GM12864 (cell line): Measurements from ENCODE around the gene NUP214.

Source experiments
- DNase-seq: peaks from one replicate; pipeline ENCODE4 v3.0.0-alpha.2; 2011; ENCODE audit warnings: low read depth
- H3K4me3 ChIP-seq: 2 replicates; pipeline ENCODE4 v1.5.1; 2011; ENCODE audit warnings: mild to moderate bottlenecking, low read depth, low read length, control low read depth
- TF ChIP-seq, protein P1 (sequence below): IDR thresholded peaks from 2 replicates; pipeline ENCODE4 v1.5.1; 2011; ENCODE audit warnings: low read depth, mild to moderate bottlenecking, moderate library complexity, low read length, control low read depth, inconsistent platforms; ENCODE audit errors: missing control alignments

The NUP214 gene

DNA sequence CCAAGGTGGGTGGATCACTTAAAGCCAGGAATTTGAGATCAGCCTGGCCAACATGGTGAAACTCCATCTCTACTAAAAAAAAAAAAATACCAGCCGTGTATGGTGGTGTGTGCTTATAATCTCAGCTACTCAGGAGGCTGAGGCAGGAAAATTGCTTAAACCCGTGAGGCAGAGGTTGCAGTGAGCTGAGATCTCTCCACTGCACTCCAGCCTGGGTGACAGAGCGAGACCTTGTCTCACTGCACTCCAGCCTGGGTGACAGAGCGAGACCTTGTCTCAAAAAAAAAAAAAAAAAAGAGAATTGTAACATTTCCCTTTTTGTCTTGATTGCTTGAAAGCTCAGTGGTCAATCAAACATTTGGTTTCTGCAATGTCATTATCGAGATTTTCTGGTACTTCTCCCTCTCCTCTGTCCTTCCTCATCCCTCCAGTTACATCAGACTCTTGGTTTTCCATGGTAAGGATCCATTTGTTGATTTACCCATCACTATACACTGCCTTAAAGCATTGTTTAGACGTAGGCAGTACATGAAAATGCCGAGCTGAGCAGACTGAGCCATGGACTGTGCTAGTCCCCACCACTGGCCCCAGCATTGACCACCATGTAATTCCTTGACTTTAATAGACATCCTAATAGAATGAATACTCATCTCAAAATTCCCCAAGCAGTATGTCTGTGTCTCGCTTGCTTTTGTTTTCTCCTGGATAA, 40.6 kb upstream of the NUP214 start:
- TF ChIP-seq, protein P1, sequence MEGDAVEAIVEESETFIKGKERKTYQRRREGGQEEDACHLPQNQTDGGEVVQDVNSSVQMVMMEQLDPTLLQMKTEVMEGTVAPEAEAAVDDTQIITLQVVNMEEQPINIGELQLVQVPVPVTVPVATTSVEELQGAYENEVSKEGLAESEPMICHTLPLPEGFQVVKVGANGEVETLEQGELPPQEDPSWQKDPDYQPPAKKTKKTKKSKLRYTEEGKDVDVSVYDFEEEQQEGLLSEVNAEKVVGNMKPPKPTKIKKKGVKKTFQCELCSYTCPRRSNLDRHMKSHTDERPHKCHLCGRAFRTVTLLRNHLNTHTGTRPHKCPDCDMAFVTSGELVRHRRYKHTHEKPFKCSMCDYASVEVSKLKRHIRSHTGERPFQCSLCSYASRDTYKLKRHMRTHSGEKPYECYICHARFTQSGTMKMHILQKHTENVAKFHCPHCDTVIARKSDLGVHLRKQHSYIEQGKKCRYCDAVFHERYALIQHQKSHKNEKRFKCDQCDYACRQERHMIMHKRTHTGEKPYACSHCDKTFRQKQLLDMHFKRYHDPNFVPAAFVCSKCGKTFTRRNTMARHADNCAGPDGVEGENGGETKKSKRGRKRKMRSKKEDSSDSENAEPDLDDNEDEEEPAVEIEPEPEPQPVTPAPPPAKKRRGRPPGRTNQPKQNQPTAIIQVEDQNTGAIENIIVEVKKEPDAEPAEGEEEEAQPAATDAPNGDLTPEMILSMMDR: no peak
- H3K4me3 ChIP-seq: no peak overlapping the region
- no peak for DNase-seq

DNA sequence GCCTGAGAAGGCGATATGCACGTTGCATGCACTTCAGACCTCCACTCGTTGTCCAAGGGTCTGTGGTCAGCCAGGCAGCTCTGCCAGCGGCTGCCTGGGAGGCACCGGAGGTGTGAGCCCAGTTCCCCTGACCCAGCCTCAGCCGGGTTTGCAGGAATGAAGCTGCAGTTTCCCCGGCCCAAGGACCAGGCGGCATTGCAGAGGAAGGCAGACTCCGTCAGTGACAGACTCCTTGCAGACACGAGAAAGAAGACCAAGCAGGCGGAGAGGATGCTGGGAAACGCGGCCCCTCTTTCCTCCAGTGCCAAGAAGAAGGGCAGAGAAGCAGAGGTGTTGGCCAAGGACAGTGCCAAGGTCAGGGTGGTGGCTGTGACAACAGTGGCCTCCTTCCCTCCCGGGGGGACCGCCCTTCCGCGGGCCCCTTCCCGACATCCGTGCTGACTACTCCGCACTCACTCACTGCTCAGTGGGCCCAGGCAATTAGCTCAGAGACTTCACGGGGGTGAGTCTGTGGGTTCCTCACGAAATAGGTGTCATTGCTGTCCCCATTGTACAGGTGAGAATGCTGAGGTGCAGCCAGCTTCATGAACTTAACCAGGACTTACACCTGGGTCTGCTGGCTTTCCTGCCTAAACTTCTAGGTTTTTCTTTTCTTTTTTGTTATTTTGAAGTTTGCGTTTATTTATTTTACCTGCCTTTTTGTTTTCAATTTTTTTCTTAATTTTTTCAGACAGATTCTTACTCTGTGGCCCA, 39.8 kb upstream of the NUP214 start:
- TF ChIP-seq, protein P1: no peak
- no peak overlapping the region for H3K4me3 ChIP-seq
- no peak for DNase-seq

DNA sequence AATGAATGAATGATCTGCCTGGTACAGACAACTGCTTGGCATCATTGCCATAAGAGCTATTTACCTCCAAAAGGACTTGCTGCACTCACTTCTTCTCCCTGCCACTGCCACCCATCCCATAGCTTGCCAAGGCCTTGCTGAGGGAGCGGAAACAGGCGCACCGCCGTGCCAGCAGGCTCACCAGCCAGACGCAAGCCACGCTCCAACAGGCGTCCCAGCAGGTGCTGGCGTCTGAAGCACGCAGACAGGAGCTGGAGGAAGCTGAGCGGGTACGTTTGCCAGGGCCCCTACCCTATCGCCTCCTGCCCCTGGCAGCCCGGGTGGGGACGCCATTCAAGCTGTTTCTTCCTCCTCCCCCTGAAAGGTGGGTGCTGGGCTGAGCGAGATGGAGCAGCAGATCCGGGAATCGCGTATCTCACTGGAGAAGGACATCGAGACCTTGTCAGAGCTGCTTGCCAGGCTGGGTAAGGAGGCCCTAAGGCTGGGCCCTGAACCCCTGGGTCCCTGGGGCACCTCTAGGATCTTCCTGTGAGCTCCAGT, 38.0 kb upstream of the NUP214 start:
- no peak overlapping the region for H3K4me3 ChIP-seq
- no peak for DNase-seq
- TF ChIP-seq, protein P1: no peak

DNA sequence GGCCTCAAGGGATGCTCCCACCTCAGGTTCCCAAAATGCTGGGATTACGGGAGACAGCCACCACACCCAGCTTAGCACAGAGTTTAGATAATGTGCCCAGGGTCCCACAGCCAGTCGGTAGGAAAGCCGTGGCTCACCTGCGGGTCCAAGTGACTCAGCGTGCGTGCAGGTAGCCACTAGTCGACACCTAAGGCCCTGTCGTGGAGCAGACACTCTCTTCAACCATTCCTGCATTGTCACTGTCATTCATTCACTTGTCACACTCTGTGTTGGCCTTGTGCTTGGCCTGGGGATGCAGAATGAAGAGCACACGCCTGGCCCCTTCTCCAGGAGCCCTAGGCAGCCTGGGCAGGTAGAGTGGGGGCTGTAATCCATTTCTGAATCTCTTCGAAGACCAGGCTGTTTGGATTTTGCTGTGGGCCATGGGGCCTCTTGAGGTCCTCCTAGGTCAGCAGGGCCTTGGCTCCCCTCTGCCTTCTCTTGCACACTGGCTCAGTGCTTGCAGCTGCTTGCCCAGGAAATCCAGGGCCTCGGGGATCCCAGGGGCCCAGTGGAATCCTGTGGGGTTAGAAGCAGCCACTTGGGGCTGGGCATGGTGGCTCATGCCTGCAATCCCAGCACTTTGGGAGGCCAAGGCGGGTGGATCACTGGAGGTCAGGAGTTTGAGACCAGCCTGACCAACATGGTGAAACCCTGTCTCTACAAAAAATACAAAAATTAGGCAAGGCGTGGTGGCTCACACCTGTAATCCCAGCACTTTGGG, 35.2 kb upstream of the NUP214 start:
- TF ChIP-seq, protein P1: no peak
- H3K4me3 ChIP-seq: no peak overlapping the region
- no peak for DNase-seq

DNA sequence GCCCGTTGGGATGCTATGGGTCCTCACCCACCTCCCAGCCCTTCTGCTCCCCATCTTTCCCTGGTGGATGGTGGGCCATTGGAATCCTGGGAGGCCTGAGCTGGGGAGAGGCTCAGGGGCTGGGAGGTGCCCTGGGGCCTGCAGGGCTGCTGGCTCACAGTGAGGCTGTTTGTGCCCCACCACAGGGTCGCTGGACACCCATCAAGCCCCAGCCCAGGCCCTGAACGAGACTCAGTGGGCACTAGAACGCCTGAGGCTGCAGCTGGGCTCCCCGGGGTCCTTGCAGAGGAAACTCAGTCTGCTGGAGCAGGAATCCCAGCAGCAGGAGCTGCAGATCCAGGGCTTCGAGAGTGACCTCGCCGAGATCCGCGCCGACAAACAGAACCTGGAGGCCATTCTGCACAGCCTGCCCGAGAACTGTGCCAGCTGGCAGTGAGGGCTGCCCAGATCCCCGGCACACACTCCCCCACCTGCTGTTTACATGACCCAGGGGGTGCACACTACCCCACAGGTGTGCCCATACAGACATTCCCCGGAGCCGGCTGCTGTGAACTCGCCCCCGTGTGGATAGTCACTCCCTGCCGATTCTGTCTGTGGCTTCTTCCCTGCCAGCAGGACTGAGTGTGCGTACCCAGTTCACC, 33.9 kb upstream of the NUP214 start:
- DNase-seq: no peak
- TF ChIP-seq, protein P1: no peak
- no peak overlapping the region for H3K4me3 ChIP-seq

DNA sequence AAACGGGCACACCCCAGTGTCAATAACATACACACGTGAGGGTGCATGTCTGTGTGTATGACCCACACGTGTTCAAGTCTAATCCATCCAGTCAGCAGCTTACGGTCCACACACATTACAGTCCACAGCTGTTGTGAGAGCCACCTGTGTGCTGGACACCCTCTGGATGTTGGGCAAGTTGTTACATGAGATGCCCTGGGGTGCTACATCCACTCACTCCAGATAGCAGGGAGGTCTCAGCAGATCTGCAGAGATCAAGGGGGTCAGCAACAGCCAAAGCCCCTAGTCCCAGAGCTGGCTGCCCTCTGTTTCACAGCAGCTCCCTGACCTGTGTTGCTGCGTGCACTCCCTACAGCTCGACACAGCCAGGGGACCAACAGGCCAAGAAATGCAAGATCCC, 33.4 kb upstream of the NUP214 start:
- TF ChIP-seq, protein P1: no peak
- no peak for DNase-seq
- H3K4me3 ChIP-seq: no peak overlapping the region
